Nephron progenitor cell (in vitro differentiated cells): ENCODE data around the gene ITGA3.
A peak's percentile ranks its signal among the peaks of the same experiment; 100 is the strongest.

Experiments
- DNase-seq: peaks from one replicate; pipeline ENCODE4 v3.0.0; 2021
- H3K27ac Mint-ChIP-seq: 2 replicates; pipeline ENCODE4 v1.8.0; 2021; ENCODE audit warnings: mild to moderate bottlenecking, moderate library complexity, mixed read lengths
- H3K27me3 Mint-ChIP-seq: 2 replicates; pipeline ENCODE4 v1.8.0; 2021; ENCODE audit warnings: mild to moderate bottlenecking, low read depth, mixed read lengths; ENCODE audit not compliant: poor library complexity
- H3K36me3 Mint-ChIP-seq: 2 replicates; pipeline ENCODE4 v1.8.0; 2021; ENCODE audit warnings: low read depth, mixed read lengths
- H3K4me1 Mint-ChIP-seq: 2 replicates; pipeline ENCODE4 v1.8.0; 2021; ENCODE audit warnings: mixed read lengths
- H3K4me3 Mint-ChIP-seq: 2 replicates; pipeline ENCODE4 v1.8.0; 2021; ENCODE audit warnings: mild to moderate bottlenecking, moderate library complexity, mixed read lengths
- H3K9me3 Mint-ChIP-seq: 2 replicates; pipeline ENCODE4 v1.8.0; 2021; ENCODE audit warnings: mild to moderate bottlenecking, moderate library complexity, mixed read lengths
- CTCF ChIP-seq: fragments of 200-600 bp; sonication (generic); IDR thresholded peaks from 2 replicates; pipeline ENCODE4 v1.5.0; 2021; ENCODE audit warnings: antibody characterized with exemption

Gene ITGA3

GRCh38 chr17:50093246-50093645 lies 37.3 kb downstream of the ITGA3 start:
- H3K9me3 Mint-ChIP-seq = no peaks in the 10 kb centered on the region
- no peak for DNase-seq
- H3K36me3 Mint-ChIP-seq = peaks cover 3% of the 10 kb centered on the region
- H3K4me1 Mint-ChIP-seq = peaks cover 67% of the 10 kb centered on the region
- no peak for TF ChIP-seq CTCF
- H3K4me3 Mint-ChIP-seq = no peak overlapping the region
- H3K27ac Mint-ChIP-seq = no peak overlapping the region
- peaks cover 33% of the 10 kb centered on the region for H3K27me3 Mint-ChIP-seq

GRCh38 chr17:50093807-50094206 lies 37.9 kb downstream of the ITGA3 start:
- TF ChIP-seq CTCF = no peak
- H3K4me3 Mint-ChIP-seq = no peak overlapping the region
- no peak overlapping the region for H3K27ac Mint-ChIP-seq

GRCh38 chr17:50094243-50094752 lies 38.4 kb downstream of the ITGA3 start:
- peak overlapping the region; percentile 67 for H3K27ac Mint-ChIP-seq

More at GRCh38 chr17:50093807-50094206, 37.9 kb downstream of the ITGA3 start:
- no peaks in the 10 kb centered on the region for H3K9me3 Mint-ChIP-seq
- DNase-seq = no peak
- peaks cover 30% of the 10 kb centered on the region for H3K27me3 Mint-ChIP-seq
- H3K36me3 Mint-ChIP-seq = peaks cover 8% of the 10 kb centered on the region
- H3K4me1 Mint-ChIP-seq = peaks cover 68% of the 10 kb centered on the region

GRCh38 chr17:50094753-50095619 lies 39.1 kb downstream of the ITGA3 start, which contains the start of gene PDK2:
PDK2 (plus strand) TSS chr17:50095351; CDS start chr17:50095436, 85 bp downstream.
- Mint-ChIP-seq H3K27me3 (peaks cover 25% of the 10 kb centered on the region), H3K4me3 (peak within 1 kb of the TSS; percentile 99)
- TF ChIP-seq CTCF = no peak

More at GRCh38 chr17:50094243-50094752, 38.4 kb downstream of the ITGA3 start:
- Mint-ChIP-seq H3K4me3 (peak overlapping the region; percentile 99), H3K4me1 (peaks cover 69% of the 10 kb centered on the region), H3K36me3 (peaks cover 9% of the 10 kb centered on the region), H3K9me3 (no peaks in the 10 kb centered on the region), H3K27me3 (peaks cover 29% of the 10 kb centered on the region)
- peak; percentile 95 for DNase-seq
- TF ChIP-seq CTCF = peak; percentile 94

GRCh38 chr17:50095626-50096037 lies 39.7 kb downstream of the ITGA3 start:
- peaks cover 20% of the 10 kb centered on the region for H3K27me3 Mint-ChIP-seq
- H3K4me3 Mint-ChIP-seq = peak overlapping the region; percentile 99
- no peak overlapping the region for H3K27ac Mint-ChIP-seq
- H3K9me3 Mint-ChIP-seq = no peaks in the 10 kb centered on the region
- no peak for TF ChIP-seq CTCF
- peaks cover 9% of the 10 kb centered on the region for H3K36me3 Mint-ChIP-seq
- H3K4me1 Mint-ChIP-seq = peaks cover 72% of the 10 kb centered on the region
- DNase-seq = peak; percentile 23

More at GRCh38 chr17:50094753-50095619, 39.1 kb downstream of the ITGA3 start, which contains the start of gene PDK2:
- H3K4me1 Mint-ChIP-seq = peaks cover 70% of the 10 kb centered on the region
- peaks cover 9% of the 10 kb centered on the region for H3K36me3 Mint-ChIP-seq
- H3K9me3 Mint-ChIP-seq = no peaks in the 10 kb centered on the region
- H3K27ac Mint-ChIP-seq = peak within 1 kb of the TSS; percentile 67
- DNase-seq = peak; percentile 91
